Fibroblast of pulmonary artery (primary cell): ENCODE data around the gene POLD2.
A peak's percentile ranks its signal among the peaks of the same experiment; 100 is the strongest.
"Not testable (repeated sequence)": the region's sequence is repeated elsewhere in the genome, so short reads cannot be mapped to it uniquely, and the experiment has no call there.

Source experiments
- DNase-seq: peaks from one replicate; pipeline ENCODE4 v3.0.0-alpha.2; 2010; ENCODE audit warnings: low read depth
- H3K4me3 ChIP-seq: replicated peaks from 2 replicates; pipeline ENCODE4 v1.5.1; 2011; ENCODE audit warnings: low read depth, mild to moderate bottlenecking, control low read depth, low read length, moderate library complexity
- TF ChIP-seq, protein P1 (sequence below): IDR thresholded peaks from 2 replicates; pipeline ENCODE4 v1.5.1; 2011; ENCODE audit warnings: mild to moderate bottlenecking, control low read depth, low read length, inconsistent platforms; ENCODE audit errors: missing control alignments

POLD2 gene

GRCh38 chr7:44123190-44124003, at the start of gene POLD2:
Gene POLD2 (minus strand): TSS chr7:44123548. CDS start chr7:44122053, 1,495 bp downstream.
- TF ChIP-seq, protein P1, sequence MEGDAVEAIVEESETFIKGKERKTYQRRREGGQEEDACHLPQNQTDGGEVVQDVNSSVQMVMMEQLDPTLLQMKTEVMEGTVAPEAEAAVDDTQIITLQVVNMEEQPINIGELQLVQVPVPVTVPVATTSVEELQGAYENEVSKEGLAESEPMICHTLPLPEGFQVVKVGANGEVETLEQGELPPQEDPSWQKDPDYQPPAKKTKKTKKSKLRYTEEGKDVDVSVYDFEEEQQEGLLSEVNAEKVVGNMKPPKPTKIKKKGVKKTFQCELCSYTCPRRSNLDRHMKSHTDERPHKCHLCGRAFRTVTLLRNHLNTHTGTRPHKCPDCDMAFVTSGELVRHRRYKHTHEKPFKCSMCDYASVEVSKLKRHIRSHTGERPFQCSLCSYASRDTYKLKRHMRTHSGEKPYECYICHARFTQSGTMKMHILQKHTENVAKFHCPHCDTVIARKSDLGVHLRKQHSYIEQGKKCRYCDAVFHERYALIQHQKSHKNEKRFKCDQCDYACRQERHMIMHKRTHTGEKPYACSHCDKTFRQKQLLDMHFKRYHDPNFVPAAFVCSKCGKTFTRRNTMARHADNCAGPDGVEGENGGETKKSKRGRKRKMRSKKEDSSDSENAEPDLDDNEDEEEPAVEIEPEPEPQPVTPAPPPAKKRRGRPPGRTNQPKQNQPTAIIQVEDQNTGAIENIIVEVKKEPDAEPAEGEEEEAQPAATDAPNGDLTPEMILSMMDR, result no peak
- peak; percentile 95 for DNase-seq
- peak within 1 kb of the TSS; percentile 73 for H3K4me3 ChIP-seq

GRCh38 chr7:44172803-44173424, 49.6 kb upstream of the POLD2 start:
- no peak for DNase-seq
- H3K4me3 ChIP-seq, result no peak overlapping the region
- TF ChIP-seq, protein P1, result no peak

DNA sequence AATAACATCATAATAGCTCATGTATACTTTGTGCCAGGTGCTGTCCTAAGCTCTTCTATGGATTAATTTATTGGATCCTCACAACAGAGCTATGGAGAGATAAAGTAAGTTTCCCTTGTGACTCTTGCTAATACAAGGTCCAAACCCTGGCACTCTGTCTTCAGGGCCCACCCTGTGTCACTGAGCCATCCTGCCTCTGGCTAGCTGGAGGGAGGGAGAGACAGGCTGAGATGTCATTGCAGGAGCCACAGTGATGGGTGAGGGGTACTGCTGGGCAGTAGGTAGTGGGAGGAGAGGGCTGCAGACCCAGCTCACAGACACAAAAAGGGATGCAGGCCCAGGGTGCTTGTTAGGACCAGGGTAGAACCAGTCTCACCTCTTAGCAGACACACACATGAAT, 49.0 kb upstream of the POLD2 start:
- no peak overlapping the region for H3K4me3 ChIP-seq
- TF ChIP-seq, protein P1, result no peak
- no peak for DNase-seq

DNA sequence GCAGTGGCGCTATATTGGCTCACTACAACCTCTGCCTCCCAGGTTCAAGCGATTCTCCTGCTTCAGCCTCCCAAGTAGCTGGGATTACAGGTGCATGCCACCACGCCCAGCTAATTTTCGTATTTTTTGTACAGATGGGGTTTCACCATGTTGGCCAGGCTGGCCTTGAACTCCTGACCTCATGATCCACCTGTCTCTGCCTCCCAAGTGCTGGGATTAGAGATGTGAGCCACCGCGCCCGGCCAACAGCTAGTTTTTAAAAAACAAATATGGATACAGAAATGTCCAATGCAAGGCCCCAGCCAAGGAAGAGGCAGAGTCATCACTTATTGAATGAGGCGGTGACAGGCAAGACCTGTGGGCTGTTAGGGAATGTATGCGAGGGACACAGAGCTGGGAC, 48.6 kb upstream of the POLD2 start:
- not testable (repeated sequence) for DNase-seq, H3K4me3 ChIP-seq

- no peak overlapping the region for H3K4me3 ChIP-seq
- no peak for DNase-seq
- TF ChIP-seq, protein P1, result no peak
Measured at GRCh38 chr7:44167920-44168319, 44.6 kb upstream of the POLD2 start.

DNA sequence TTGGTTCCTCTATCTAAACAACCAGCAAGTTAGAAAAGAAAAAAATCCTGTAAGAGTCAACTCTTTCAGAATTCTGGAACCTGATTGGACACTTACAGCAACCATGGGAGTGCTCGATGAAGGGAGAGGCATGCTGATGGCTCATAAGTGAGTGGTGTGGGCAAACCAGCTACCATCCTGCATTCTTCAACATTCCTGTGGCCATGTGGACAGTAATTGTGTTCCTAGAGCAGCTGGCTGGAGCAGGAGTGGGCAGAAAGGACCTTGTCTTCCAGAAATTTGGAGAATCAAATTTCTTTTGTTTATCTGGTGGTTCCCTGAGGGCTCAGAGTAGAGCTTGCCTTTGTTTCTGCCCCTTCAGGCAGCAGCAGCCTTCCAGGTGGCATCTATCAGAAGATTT, 40.2 kb upstream of the POLD2 start:
- DNase-seq, result peak; percentile 73
- no peak overlapping the region for H3K4me3 ChIP-seq
- TF ChIP-seq, protein P1, result no peak

DNA sequence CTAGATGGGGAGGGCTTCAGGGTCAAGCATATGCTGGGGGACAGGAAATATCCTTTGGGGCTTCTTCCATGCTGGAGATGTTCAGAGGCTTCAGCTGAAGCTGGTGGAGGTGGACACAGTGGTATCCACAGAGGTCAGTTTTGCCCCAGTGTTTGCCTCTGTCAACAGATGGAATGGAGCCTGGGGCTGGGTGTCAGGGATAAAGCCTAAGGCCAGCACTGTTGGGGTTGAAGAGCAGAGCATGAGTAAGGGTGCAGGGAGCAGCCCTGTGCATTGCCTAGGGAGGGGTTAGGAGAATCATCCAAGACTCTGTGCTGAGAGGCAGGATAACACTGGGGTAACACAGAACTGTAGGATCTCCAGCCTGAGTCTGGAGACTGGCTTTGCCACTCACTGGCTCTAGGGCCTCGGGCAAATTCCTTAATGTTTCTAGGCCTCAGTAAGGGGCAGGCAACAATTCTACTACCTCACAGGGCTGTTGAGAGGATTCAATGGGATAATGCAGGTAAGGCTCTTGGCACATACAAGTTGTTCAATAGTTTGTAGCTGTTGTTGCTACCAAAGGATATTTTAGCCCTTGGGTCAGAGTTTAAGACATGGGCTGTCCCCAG, 39.5 kb upstream of the POLD2 start:
- no peak for DNase-seq
- TF ChIP-seq, protein P1, result no peak
- no peak overlapping the region for H3K4me3 ChIP-seq
